Neuronal stem cell (in vitro differentiated cells): ENCODE measurements around the gene DNAJB13.

ENCODE experiments used
- DNase-seq: peaks from one replicate; pipeline ENCODE4 v3.0.0-alpha.2; 2013; ENCODE audit warnings: low spot score
- H2AFZ ChIP-seq: one replicate; pipeline ENCODE4 v1.6.1; 2013; ENCODE audit warnings: mild to moderate bottlenecking, low read length, inconsistent platforms
- H2AK5ac ChIP-seq: 2 replicates; pipeline ENCODE4 v1.6.1; 2013; ENCODE audit warnings: low read depth, mild to moderate bottlenecking, inconsistent platforms, low read length, moderate library complexity, mixed read lengths
- H2BK120ac ChIP-seq: 2 replicates; pipeline ENCODE4 v1.6.1; 2013; ENCODE audit warnings: low read depth, mild to moderate bottlenecking, inconsistent platforms, low read length, moderate library complexity, mixed read lengths
- H2BK12ac ChIP-seq: one replicate; pipeline ENCODE4 v1.6.1; 2013; ENCODE audit warnings: low read length, inconsistent platforms
- H2BK15ac ChIP-seq: 2 replicates; pipeline ENCODE4 v1.6.1; 2013; ENCODE audit warnings: mild to moderate bottlenecking, low read length, inconsistent platforms, mixed read lengths
- H2BK5ac ChIP-seq: one replicate; pipeline ENCODE4 v1.6.1; 2013; ENCODE audit warnings: inconsistent platforms, mild to moderate bottlenecking, low read length, moderate library complexity
- H3K14ac ChIP-seq: one replicate; pipeline ENCODE4 v1.6.1; 2013; ENCODE audit warnings: low read length, inconsistent platforms
- H3K18ac ChIP-seq: 2 replicates; pipeline ENCODE4 v1.6.1; 2013; ENCODE audit warnings: low read length, inconsistent platforms
- H3K23ac ChIP-seq: 2 replicates; pipeline ENCODE4 v1.6.1; 2013; ENCODE audit warnings: low read depth, mild to moderate bottlenecking, mixed read lengths, low read length, inconsistent platforms; ENCODE audit not compliant: poor library complexity
- H3K27ac ChIP-seq: replicated peaks from 3 replicates; pipeline ENCODE4 v1.5.1; 2013; ENCODE audit warnings: low read length, inconsistent platforms
- H3K27me3 ChIP-seq, 3 experiments: 2 replicates each; pipeline ENCODE4 v1.6.1; 2013; ENCODE audit warnings: low read length in 3 of 3, mild to moderate bottlenecking in 2 of 3, inconsistent platforms in 1 of 3, low read depth in 1 of 3, mixed read lengths in 1 of 3, moderate library complexity in 1 of 3; ENCODE audit not compliant: control insufficient read depth in 3 of 3, insufficient read depth in 3 of 3
- H3K36me3 ChIP-seq, 2 donors: replicated peaks in 1 of 2; 2 replicates each; pipeline ENCODE4 v1.6.1; 2013; ENCODE audit warnings: low read length in 2 of 2; ENCODE audit not compliant: control insufficient read depth in 2 of 2, insufficient read depth in 2 of 2
- H3K4ac ChIP-seq: 2 replicates; pipeline ENCODE4 v1.6.1; 2013; ENCODE audit warnings: inconsistent platforms, mild to moderate bottlenecking, low read length, moderate library complexity
- H3K4me1 ChIP-seq, 2 donors: 1 replicate in 1 of 2; 2 replicates in 1 of 2; pipeline ENCODE4 v1.6.1; 2013; ENCODE audit warnings: low read length in 2 of 2, low read depth in 1 of 2; ENCODE audit not compliant: control insufficient read depth in 2 of 2, insufficient read depth in 1 of 2
- H3K4me2 ChIP-seq: one replicate; pipeline ENCODE4 v1.6.1; 2013; ENCODE audit warnings: mild to moderate bottlenecking, low read length, inconsistent platforms; ENCODE audit not compliant: insufficient read depth, poor library complexity, severe bottlenecking
- H3K4me3 ChIP-seq, 2 donors: 2 replicates each; pipeline ENCODE4 v1.5.1; 2013; ENCODE audit warnings: low read length in 2 of 2, mild to moderate bottlenecking in 2 of 2, inconsistent platforms in 1 of 2, moderate library complexity in 1 of 2
- H3K79me1 ChIP-seq: one replicate; pipeline ENCODE4 v1.6.1; 2013; ENCODE audit warnings: low read depth, mild to moderate bottlenecking, inconsistent platforms, low read length, moderate library complexity
- H3K9ac ChIP-seq: one replicate; pipeline ENCODE4 v1.6.1; 2013; ENCODE audit warnings: mild to moderate bottlenecking, low read depth, low read length, inconsistent platforms; ENCODE audit not compliant: poor library complexity
- H3K9me3 ChIP-seq, 2 donors: replicated peaks in 1 of 2; 2 replicates each; pipeline versions ENCODE3 to v1.6.1; 2013; ENCODE audit warnings: low read length in 2 of 2, mild to moderate bottlenecking in 2 of 2, inconsistent platforms in 1 of 2, low read depth in 1 of 2, mixed read lengths in 1 of 2, moderate library complexity in 1 of 2; ENCODE audit not compliant: control insufficient read depth in 2 of 2, insufficient read depth in 1 of 2
- H4K8ac ChIP-seq: one replicate; pipeline ENCODE4 v1.6.1; 2013; ENCODE audit warnings: low read depth, mild to moderate bottlenecking, inconsistent platforms, low read length, moderate library complexity
- H4K91ac ChIP-seq: one replicate; pipeline ENCODE4 v1.6.1; 2013; ENCODE audit warnings: low read length, low read depth, mild to moderate bottlenecking, inconsistent platforms; ENCODE audit not compliant: poor library complexity
- WGBS, 2 donors: extraction: QIAGEN DNeasy Blood & Tissue Kit; methylation state at CpG; one replicate each; pipeline ENCODE4 v1.1.7; 2013; ENCODE audit warnings: missing lambda C conversion rate in 2 of 2, mixed read lengths in 1 of 2; ENCODE audit not compliant: insufficient read length in 2 of 2, insufficient replicate concordance in 1 of 2; ENCODE audit errors: extremely low coverage in 2 of 2; 5-methylcytosine and 5-hydroxymethylcytosine counted together

DNAJB13 gene

DNA sequence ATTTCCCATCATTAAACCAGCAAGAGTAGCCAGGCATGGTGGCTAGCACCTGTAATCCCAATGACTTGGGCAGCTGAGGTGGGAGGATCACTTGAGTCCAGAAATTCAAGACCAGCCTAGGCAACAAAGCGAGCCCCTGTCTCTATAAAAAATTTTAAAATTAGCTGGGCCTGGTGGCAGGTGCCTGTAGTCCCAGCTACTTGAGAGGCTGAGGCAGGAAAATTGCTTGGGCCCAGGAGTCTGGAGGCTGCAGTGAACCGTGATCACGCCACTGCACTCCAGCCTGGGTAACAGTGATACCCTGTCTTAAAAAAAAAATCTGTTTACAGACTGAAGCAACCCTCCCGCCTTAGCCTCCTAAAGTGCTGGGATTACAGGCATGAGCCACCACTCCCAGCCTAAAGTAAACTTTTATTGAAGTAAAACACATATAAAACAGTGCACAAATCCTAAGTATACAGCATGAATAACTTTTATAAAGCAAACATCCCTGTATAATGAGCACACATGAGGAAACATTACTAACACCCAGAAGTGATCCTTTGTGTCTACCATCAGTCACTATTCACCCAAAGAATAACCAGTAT, 45.4 kb downstream of the DNAJB13 start:
- no peaks in the 10 kb centered on the region for H3K27me3 ChIP-seq
- no peak overlapping the region for H4K91ac ChIP-seq
- no peak overlapping the region for H2BK5ac ChIP-seq
- H3K9ac ChIP-seq = no peak overlapping the region
- no peak overlapping the region for H3K14ac ChIP-seq
- WGBS, 2 donors = no CpG with 5 or more reads among the region's 4 CpGs
- H2BK120ac ChIP-seq = no peak overlapping the region
- H2AFZ ChIP-seq = no peak overlapping the region
- peaks cover 0 to 2% of the 10 kb centered on the region in 2 donors for H3K36me3 ChIP-seq
- no peak overlapping the region for H2BK15ac ChIP-seq
- H3K4me2 ChIP-seq = no peak overlapping the region
- H3K4me3 ChIP-seq = no peak overlapping the region
- no peak overlapping the region for H3K4ac ChIP-seq
- no peak for DNase-seq
- H3K9me3 ChIP-seq = no peaks in the 10 kb centered on the region
- no peaks in the 10 kb centered on the region for H3K4me1 ChIP-seq
- no peaks in the 10 kb centered on the region for H3K79me1 ChIP-seq
- no peak overlapping the region for H4K8ac ChIP-seq
- no peak overlapping the region for H3K23ac ChIP-seq
- no peak overlapping the region for H2BK12ac ChIP-seq
- H3K27ac ChIP-seq = no peak overlapping the region
- H2AK5ac ChIP-seq = no peak overlapping the region
- no peak overlapping the region for H3K18ac ChIP-seq

- DNase-seq = no peak
- no peak overlapping the region for H3K4me3 ChIP-seq
- no peaks in the 10 kb centered on the region for H3K79me1 ChIP-seq
- H3K4me1 ChIP-seq = no peaks in the 10 kb centered on the region
- H3K14ac ChIP-seq = no peak overlapping the region
- H2BK120ac ChIP-seq = no peak overlapping the region
- no peak overlapping the region for H3K4me2 ChIP-seq
- H3K18ac ChIP-seq = no peak overlapping the region
- H2BK15ac ChIP-seq = no peak overlapping the region
- no peak overlapping the region for H2BK5ac ChIP-seq
- H2BK12ac ChIP-seq = peak overlapping the region; percentile 14
- no peaks in the 10 kb centered on the region for H3K9me3 ChIP-seq
- no peaks in the 10 kb centered on the region for H3K27me3 ChIP-seq
- no peak overlapping the region for H4K8ac ChIP-seq
- whole genome bisulfite sequencing, 2 donors = no CpG with 5 or more reads among the region's 6 CpGs
- H3K23ac ChIP-seq = no peak overlapping the region
- H2AFZ ChIP-seq = no peak overlapping the region
- no peak overlapping the region for H3K4ac ChIP-seq
- no peak overlapping the region for H3K9ac ChIP-seq
- H3K36me3 ChIP-seq = peaks cover 0 to 12% of the 10 kb centered on the region in 2 donors
- H2AK5ac ChIP-seq = no peak overlapping the region
- H3K27ac ChIP-seq = no peak overlapping the region
- no peak overlapping the region for H4K91ac ChIP-seq
Measured at GRCh38 chr11:73997120-73997770, 46.4 kb downstream of the DNAJB13 start.

DNA sequence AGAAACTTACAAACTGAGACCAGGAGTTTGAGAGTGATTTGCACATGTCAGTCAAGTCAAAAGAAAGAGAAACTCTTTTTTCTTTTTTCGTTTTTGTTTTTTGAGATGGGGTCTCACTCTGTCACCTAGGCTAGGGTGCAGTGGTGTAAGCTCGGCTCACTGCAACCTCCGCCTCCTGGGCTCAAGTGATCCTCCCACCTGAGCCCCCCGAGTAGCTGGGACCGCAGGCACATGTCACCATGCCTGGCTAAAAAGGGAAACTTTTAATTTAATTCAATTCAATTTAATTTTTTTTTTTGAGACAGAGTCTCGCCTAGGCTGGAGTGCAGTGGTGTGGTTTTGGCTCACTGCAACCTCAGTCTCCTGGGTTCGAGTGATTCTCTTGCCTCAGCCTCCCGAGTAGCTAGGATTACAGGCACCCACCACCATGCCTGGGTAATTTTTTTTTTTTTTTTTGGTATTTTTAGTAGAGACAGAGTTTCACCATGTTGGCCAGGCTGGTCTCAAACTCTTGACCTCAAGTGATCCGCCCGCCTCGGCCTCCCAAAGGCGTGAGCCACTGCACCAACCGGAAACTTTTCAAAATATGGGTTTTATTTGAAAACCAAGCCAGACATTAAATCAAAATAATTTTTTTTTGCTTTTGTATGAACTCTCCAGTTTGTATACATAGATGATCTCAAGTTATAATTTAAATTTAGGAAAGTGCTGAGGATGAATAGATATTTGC, 48.2 kb downstream of the DNAJB13 start:
- H3K23ac ChIP-seq = no peak overlapping the region
- H2BK15ac ChIP-seq = no peak overlapping the region
- no peaks in the 10 kb centered on the region for H3K79me1 ChIP-seq
- no peak overlapping the region for H3K9ac ChIP-seq
- no peaks in the 10 kb centered on the region for H3K27me3 ChIP-seq
- no peaks in the 10 kb centered on the region for H3K4me1 ChIP-seq
- no CpG with 5 or more reads among the region's 13 CpGs for WGBS, 2 donors
- H2BK5ac ChIP-seq = no peak overlapping the region
- H2BK120ac ChIP-seq = no peak overlapping the region
- H2AK5ac ChIP-seq = no peak overlapping the region
- H3K4me2 ChIP-seq = no peak overlapping the region
- no peaks in the 10 kb centered on the region for H3K9me3 ChIP-seq
- no peak overlapping the region for H2AFZ ChIP-seq
- peaks cover 2 to 30% of the 10 kb centered on the region in 2 donors for H3K36me3 ChIP-seq
- H4K8ac ChIP-seq = no peak overlapping the region
- no peak overlapping the region for H3K14ac ChIP-seq
- H2BK12ac ChIP-seq = no peak overlapping the region
- no peak overlapping the region for H3K4me3 ChIP-seq
- H4K91ac ChIP-seq = no peak overlapping the region
- no peak for DNase-seq
- no peak overlapping the region for H3K27ac ChIP-seq
- H3K18ac ChIP-seq = no peak overlapping the region
- H3K4ac ChIP-seq = no peak overlapping the region

DNA sequence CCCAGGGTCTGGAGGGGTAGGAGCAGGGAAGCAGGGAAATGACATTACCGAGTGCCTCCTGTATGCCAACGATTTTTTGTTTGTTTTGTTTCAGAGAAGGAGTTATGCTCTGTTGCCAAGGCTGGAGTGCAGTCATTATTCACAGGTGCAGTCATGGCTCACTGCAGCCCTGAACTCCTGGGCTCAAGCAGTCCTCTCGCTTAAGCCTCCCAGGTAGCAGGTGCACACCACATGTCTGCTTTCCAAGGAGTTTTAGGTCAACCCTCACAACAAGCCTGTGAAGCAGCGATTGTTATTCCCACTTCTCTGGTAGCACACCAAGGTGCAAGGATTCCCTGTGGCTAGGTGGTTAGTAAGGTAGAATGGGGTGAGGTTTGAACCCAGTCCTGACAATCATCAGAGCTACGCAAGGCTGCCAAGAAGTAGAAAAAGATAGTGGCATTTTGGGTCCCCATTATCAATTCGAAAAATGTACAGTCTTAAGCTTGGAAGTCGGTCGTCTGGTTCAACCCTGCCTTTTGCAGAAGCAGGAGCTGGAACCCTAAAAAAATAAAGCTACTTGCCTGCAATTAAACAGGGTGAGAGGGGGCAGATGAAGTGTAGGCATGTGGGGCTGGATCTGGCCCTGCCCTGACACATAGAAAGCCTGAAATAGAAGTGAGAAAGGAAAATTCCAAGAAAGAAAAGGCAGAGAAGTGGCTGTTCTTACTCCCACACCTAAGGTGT, 48.9 kb downstream of the DNAJB13 start:
- Histone ChIP-seq H2BK120ac (no peak overlapping the region), H3K23ac (no peak overlapping the region), H3K79me1 (no peaks in the 10 kb centered on the region), H2AFZ (no peak overlapping the region), H3K14ac (no peak overlapping the region), H2BK12ac (no peak overlapping the region), H4K8ac (no peak overlapping the region), H2BK15ac (no peak overlapping the region), H3K27me3 (no peaks in the 10 kb centered on the region), H3K9ac (no peak overlapping the region), H4K91ac (no peak overlapping the region), H3K9me3 (no peaks in the 10 kb centered on the region), H3K36me3 (peaks cover 2 to 36% of the 10 kb centered on the region in 2 donors), H3K4me3 (no peak overlapping the region), H3K4ac (no peak overlapping the region), H3K18ac (no peak overlapping the region), H3K4me2 (no peak overlapping the region), H2AK5ac (no peak overlapping the region), H2BK5ac (no peak overlapping the region), H3K4me1 (no peaks in the 10 kb centered on the region), H3K27ac (no peak overlapping the region)
- no peak for DNase-seq
- no CpG with 5 or more reads among the region's 8 CpGs for WGBS, 2 donors
